Measurements from ENCODE around the gene EPC2.

DNA sequence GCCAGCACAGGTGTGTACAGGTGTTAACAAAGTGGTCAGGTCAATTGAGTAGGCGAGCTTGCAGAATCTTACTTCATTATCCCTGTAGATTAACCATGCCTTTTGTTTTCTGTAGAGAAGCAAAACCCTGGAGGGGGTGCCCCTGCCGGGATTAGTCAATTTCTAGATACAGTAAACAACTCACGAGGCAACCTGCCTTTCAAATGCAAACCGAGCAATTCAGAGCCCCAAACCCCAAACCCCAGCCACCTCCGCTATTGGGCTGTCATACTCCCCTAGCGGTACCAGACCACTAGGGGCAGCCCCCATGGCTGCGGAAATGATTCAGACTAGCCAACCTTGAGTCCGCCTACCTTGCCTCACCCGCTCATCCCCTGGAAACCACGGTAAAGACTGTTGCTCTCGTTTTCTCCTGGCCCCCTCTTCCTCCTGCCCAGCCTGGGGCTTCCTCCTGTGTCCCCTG, 169.1 kb downstream of the EPC2 start:
- TF ChIP-seq EZH2phosphoT487 (IDR thresholded peaks at IDR 0.05; ENCODE audit: borderline replicate concordance) (no peak), POLR2AphosphoS5 (IDR thresholded peaks at IDR 0.05; ENCODE audit: low read depth, low read length) (no peak), TCF7L2 (IDR thresholded peaks at IDR 0.05; ENCODE audit: borderline replicate concordance, extremely low read depth, insufficient read depth, insufficient read length) (no peak), POLR2A (IDR thresholded peaks at IDR 0.05; ENCODE audit: borderline replicate concordance, extremely low read depth, insufficient read depth, insufficient read length) (no peak), EZH2 (IDR thresholded peaks at IDR 0.05) (no peak), ZFX (IDR thresholded peaks at IDR 0.05) (no peak), FOSL1 (IDR thresholded peaks at IDR 0.05; ENCODE audit: low read depth) (no peak), JUND (IDR thresholded peaks at IDR 0.05) (no peak), EGR1 (IDR thresholded peaks at IDR 0.05; ENCODE audit: low read depth) (no peak), CEBPB (IDR thresholded peaks at IDR 0.05; ENCODE audit: low read depth) (no peak)
- TF ChIP-seq, protein P1, sequence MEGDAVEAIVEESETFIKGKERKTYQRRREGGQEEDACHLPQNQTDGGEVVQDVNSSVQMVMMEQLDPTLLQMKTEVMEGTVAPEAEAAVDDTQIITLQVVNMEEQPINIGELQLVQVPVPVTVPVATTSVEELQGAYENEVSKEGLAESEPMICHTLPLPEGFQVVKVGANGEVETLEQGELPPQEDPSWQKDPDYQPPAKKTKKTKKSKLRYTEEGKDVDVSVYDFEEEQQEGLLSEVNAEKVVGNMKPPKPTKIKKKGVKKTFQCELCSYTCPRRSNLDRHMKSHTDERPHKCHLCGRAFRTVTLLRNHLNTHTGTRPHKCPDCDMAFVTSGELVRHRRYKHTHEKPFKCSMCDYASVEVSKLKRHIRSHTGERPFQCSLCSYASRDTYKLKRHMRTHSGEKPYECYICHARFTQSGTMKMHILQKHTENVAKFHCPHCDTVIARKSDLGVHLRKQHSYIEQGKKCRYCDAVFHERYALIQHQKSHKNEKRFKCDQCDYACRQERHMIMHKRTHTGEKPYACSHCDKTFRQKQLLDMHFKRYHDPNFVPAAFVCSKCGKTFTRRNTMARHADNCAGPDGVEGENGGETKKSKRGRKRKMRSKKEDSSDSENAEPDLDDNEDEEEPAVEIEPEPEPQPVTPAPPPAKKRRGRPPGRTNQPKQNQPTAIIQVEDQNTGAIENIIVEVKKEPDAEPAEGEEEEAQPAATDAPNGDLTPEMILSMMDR (IDR thresholded peaks at IDR 0.05 in 2 of 3, conservative IDR thresholded peaks at IDR 0.05 in 1 of 3; ENCODE audit: borderline replicate concordance in 1 of 3, insufficient read depth in 1 of 3, low read depth in 2 of 3, low read length in 2 of 3) = peak in 1 of 3 experiments; percentile 29; a peak in 1 of 6 replicates
- TF ChIP-seq, protein P2, sequence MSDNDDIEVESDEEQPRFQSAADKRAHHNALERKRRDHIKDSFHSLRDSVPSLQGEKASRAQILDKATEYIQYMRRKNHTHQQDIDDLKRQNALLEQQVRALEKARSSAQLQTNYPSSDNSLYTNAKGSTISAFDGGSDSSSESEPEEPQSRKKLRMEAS (IDR thresholded peaks at IDR 0.05) = no peak
- TF ChIP-seq, protein P3, sequence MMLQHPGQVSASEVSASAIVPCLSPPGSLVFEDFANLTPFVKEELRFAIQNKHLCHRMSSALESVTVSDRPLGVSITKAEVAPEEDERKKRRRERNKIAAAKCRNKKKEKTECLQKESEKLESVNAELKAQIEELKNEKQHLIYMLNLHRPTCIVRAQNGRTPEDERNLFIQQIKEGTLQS (IDR thresholded peaks at IDR 0.05) = no peak

All from HCT116 (cell line).